SK-N-SH treated with all-trans-retinoic acid at 6 μM for 48 hours (cell line): ENCODE measurements around the gene GPR85.
"Not testable (repeated sequence)": the region's sequence is repeated elsewhere in the genome, so short reads cannot be mapped to it uniquely, and the experiment has no call there.

Experiments
- ISL1 ChIP-seq: fragments of 250-450 bp; sonication (Bioruptor Pico); IDR thresholded peaks from 2 replicates; pipeline ENCODE4 v2.1.2; 2022; ENCODE audit warnings: mild to moderate bottlenecking, moderate library complexity
- PATZ1 ChIP-seq: fragments of 250-450 bp; sonication (Bioruptor Pico); IDR thresholded peaks from 2 replicates; pipeline ENCODE4 v1.8.0; 2020; ENCODE audit warnings: mild to moderate bottlenecking, moderate library complexity, borderline replicate concordance
- RARB ChIP-seq: fragments of 250-450 bp; sonication (Bioruptor Pico); IDR thresholded peaks from 2 replicates; pipeline ENCODE4 v1.8.0; 2021; ENCODE audit warnings: mild to moderate bottlenecking, moderate library complexity
- TCF4 ChIP-seq: fragments of 250-450 bp; sonication (Bioruptor Pico); IDR thresholded peaks from 2 replicates; pipeline ENCODE4 v1.8.0; 2021; ENCODE audit warnings: mild to moderate bottlenecking, moderate library complexity, borderline replicate concordance
- ZFP3 ChIP-seq: fragments of 250-450 bp; sonication (Bioruptor Pico); IDR thresholded peaks from 2 replicates; pipeline ENCODE4 v1.5.0; 2020; ENCODE audit warnings: mild to moderate bottlenecking, moderate library complexity
- ZNF8 ChIP-seq: fragments of 450-650 bp; formaldehyde crosslinking; IDR thresholded peaks from 2 replicates; pipeline ENCODE4 v1.5.0; 2020; ENCODE audit warnings: mild to moderate bottlenecking, moderate library complexity

- TF ChIP-seq ZFP3, ISL1, PATZ1, ZNF8, RARB, TCF4 (CRISPR knock-in tag): not testable (repeated sequence)
Observed at GRCh38 chr7:113054272-113054671, 32.4 kb downstream of the GPR85 start.
